ENCODE results near the gene KDM7A. TPM values are rescaled to one million over a fixed set of nuclear protein-coding genes. Genes with fewer than 3 reads are reported as not detected.
A peak's percentile ranks its signal among the peaks of the same experiment; 100 is the strongest.

The KDM7A gene
- total and polyA plus RNA-seq, 9 of the 15 experiments (the other 6 are each of a cell fraction or from before 2014, with no cell fraction given): 0.90 to 8.4 (median 7.0) TPM

GRCh38 chr7:140062528-140063299 is 114.1 kb downstream of the KDM7A start, which contains the start of gene PARP12 (continued):
- TF ChIP-seq ZBTB1 (CRISPR knock-in tag; IDR thresholded peaks at IDR 0.05; ENCODE audit: borderline replicate concordance, low read depth) (peak; percentile 97), SAFB2 (IDR thresholded peaks at IDR 0.05; ENCODE audit: borderline replicate concordance, low read depth, low read length, severe bottlenecking) (no peak), ZNF263 (CRISPR knock-in tag; IDR thresholded peaks at IDR 0.05; ENCODE audit: borderline replicate concordance) (no peak; the same call in 1 of the 2 replicates), PRPF4 (IDR thresholded peaks at IDR 0.05; ENCODE audit: insufficient read depth, low read depth, low read length, poor library complexity, severe bottlenecking) (peak; percentile 34), GABPB1 (CRISPR knock-in tag; IDR thresholded peaks at IDR 0.05) (peak; percentile 75), ZNF175 (CRISPR knock-in tag; IDR thresholded peaks at IDR 0.05; ENCODE audit: low read depth) (no peak; the same call in 1 of the 2 replicates), MBD2 (IDR thresholded peaks at IDR 0.05; ENCODE audit: borderline replicate concordance, low read depth) (peak; percentile 63; the same call in 1 of the 2 replicates), FOXA1 (IDR thresholded peaks at IDR 0.05; ENCODE audit: borderline replicate concordance) (no peak), POLR2A (conservative IDR thresholded peaks at IDR 0.05) (peak; percentile 81), HDAC3 (IDR thresholded peaks at IDR 0.05; ENCODE audit: borderline replicate concordance, partially characterized antibody) (no peak), ID3 (CRISPR knock-in tag; IDR thresholded peaks at IDR 0.05) (no peak), ID3 (tag; IDR thresholded peaks at IDR 0.05) (peak; percentile 95), ZNF174 (CRISPR knock-in tag; IDR thresholded peaks at IDR 0.05) (no peak), SMARCB1 (IDR thresholded peaks at IDR 0.05; ENCODE audit: insufficient read length, low read depth) (no peak), ELF1 (tag; IDR thresholded peaks at IDR 0.05) (peak; percentile 84), CBX1 (IDR thresholded peaks at IDR 0.05; ENCODE audit: low read depth) (no peak; the same call in 1 of the 2 replicates), MAX (CRISPR knock-in tag; IDR thresholded peaks at IDR 0.05) (peak; percentile 47; the same call in 1 of the 2 replicates), E4F1 (CRISPR knock-in tag; IDR thresholded peaks at IDR 0.05; ENCODE audit: borderline replicate concordance) (peak; percentile 78; the same call in 1 of the 2 replicates)
- TF ChIP-seq, protein P1, sequence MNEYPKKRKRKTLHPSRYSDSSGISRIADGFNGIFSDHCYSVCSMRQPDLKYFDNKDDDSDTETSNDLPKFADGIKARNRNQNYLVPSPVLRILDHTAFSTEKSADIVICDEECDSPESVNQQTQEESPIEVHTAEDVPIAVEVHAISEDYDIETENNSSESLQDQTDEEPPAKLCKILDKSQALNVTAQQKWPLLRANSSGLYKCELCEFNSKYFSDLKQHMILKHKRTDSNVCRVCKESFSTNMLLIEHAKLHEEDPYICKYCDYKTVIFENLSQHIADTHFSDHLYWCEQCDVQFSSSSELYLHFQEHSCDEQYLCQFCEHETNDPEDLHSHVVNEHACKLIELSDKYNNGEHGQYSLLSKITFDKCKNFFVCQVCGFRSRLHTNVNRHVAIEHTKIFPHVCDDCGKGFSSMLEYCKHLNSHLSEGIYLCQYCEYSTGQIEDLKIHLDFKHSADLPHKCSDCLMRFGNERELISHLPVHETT (CRISPR knock-in tag; conservative IDR thresholded peaks at IDR 0.05 in 1 of 2, IDR thresholded peaks at IDR 0.05 in 1 of 2): peak in 1 of 2 experiments; percentile 97; a peak in 2 of 4 replicates

All from K562 (cell line).